Measurements from ENCODE around the gene CEACAM3. TPM values are rescaled to one million over a fixed set of nuclear protein-coding genes. Genes with fewer than 3 reads are reported as not detected.
"Not testable (repeated sequence)": the region's sequence is repeated elsewhere in the genome, so short reads cannot be mapped to it uniquely, and the experiment has no call there.

Gene CEACAM3
- polyA plus RNA-seq, 2 of the 4 experiments (the other 2 are of a cell fraction), result not detected

DNA sequence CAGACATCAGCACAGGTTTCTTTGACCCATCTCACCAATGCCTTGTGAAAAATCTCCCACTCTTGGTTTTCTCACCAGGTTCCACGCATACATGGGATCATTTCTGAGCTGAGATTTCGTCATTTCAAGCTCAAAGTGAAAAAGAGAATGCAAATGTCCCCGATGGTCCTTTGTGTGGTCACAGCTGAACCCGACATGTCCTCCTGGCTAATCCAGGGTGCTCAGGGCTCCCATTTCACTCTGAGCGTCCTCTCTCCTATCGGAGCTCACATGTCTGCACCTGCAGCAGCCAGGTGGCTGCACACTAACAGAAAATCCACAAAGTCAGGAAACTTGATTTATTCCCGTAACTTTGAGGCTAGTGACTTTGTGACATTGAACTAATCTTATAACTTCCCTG lies 9.3 kb upstream of the CEACAM3 start:
- 32% methylated on average over 7 of the region's 7 CpGs for WGBS (ENCODE audit: missing lambda C conversion rate)
- FAIRE-seq (no peak), DNase-seq (ENCODE audit: low read depth in 1 of 2, low spot score in 1 of 2) (no peak), ATAC-seq (no peak)
- no peaks in the 10 kb centered on the region for H3K9me3 ChIP-seq
- peaks cover 5% of the 10 kb centered on the region; the same call in 1 of the 3 replicates for H3K4me1 ChIP-seq
- H3K27ac ChIP-seq, result no peak overlapping the region
- no peak overlapping the region for H3K4me2 ChIP-seq
- TF ChIP-seq EHMT2 (IDR thresholded peaks at IDR 0.05; ENCODE audit: low read depth), result no peak
- TF ChIP-seq, protein P1, sequence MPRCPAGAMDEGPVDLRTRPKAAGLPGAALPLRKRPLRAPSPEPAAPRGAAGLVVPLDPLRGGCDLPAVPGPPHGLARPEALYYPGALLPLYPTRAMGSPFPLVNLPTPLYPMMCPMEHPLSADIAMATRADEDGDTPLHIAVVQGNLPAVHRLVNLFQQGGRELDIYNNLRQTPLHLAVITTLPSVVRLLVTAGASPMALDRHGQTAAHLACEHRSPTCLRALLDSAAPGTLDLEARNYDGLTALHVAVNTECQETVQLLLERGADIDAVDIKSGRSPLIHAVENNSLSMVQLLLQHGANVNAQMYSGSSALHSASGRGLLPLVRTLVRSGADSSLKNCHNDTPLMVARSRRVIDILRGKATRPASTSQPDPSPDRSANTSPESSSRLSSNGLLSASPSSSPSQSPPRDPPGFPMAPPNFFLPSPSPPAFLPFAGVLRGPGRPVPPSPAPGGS (IDR thresholded peaks at IDR 0.05), result no peak
- TF ChIP-seq JUN (IDR thresholded peaks at IDR 0.05), result no peak
- TF ChIP-seq, protein P2, sequence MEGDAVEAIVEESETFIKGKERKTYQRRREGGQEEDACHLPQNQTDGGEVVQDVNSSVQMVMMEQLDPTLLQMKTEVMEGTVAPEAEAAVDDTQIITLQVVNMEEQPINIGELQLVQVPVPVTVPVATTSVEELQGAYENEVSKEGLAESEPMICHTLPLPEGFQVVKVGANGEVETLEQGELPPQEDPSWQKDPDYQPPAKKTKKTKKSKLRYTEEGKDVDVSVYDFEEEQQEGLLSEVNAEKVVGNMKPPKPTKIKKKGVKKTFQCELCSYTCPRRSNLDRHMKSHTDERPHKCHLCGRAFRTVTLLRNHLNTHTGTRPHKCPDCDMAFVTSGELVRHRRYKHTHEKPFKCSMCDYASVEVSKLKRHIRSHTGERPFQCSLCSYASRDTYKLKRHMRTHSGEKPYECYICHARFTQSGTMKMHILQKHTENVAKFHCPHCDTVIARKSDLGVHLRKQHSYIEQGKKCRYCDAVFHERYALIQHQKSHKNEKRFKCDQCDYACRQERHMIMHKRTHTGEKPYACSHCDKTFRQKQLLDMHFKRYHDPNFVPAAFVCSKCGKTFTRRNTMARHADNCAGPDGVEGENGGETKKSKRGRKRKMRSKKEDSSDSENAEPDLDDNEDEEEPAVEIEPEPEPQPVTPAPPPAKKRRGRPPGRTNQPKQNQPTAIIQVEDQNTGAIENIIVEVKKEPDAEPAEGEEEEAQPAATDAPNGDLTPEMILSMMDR (IDR thresholded peaks at IDR 0.05), result no peak
- no peak for TF ChIP-seq EP300 (IDR thresholded peaks at IDR 0.05)
- TF ChIP-seq ZC3H11A (IDR thresholded peaks at IDR 0.05), result no peak
- no peak for TF ChIP-seq EHF (CRISPR knock-in tag; IDR thresholded peaks at IDR 0.05)
- TF ChIP-seq CEBPB (IDR thresholded peaks at IDR 0.05), result no peak
- TF ChIP-seq RCOR1 (IDR thresholded peaks at IDR 0.05; ENCODE audit: low read depth, low read length), result no peak
- no peak for TF ChIP-seq RNF2 (IDR thresholded peaks at IDR 0.05; ENCODE audit: borderline replicate concordance, low read depth)
- no peak for TF ChIP-seq TFCP2L1 (CRISPR knock-in tag; IDR thresholded peaks at IDR 0.05)
- no peak for TF ChIP-seq NR3C1 (IDR thresholded peaks at IDR 0.05)
- TF ChIP-seq HEYL (CRISPR knock-in tag; IDR thresholded peaks at IDR 0.05), result no peak
- TF ChIP-seq NFE2L2 (conservative IDR thresholded peaks at IDR 0.05; ENCODE audit: low read length), result no peak
- no peak for TF ChIP-seq ZNF302 (CRISPR knock-in tag; IDR thresholded peaks at IDR 0.05)
- ChIA-PET CTCF (interaction anchor here (0.7 to 19.2 kb wide), 18 partner anchors 8 to 223 kb away, joined by 3 to 474 read pairs (median 10); partner anchors contain the start of genes CEACAM3 and CEACAM6), POLR2A (no interaction called here)
- H3K4me3 ChIP-seq, result no peak overlapping the region

DNA sequence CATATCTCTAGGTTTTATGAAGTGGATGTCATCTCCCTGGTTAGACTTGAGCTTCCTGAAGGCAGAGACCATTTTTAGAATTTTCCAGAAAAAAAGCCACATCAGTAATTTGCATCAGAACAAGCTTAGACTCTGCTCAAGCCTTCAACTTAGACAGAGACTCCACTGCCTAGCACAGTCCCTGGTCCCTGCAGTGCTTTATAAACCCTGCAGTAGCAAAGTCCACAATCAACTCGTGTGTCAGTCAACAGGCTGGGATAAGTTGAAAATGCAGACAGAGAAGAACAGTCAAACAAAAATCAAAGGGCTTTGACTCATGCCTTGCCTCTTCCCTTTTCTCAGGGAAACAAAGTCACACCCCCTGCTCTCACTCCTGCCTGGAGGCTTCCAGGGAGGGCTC lies 7.9 kb upstream of the CEACAM3 start:
- H3K4me2 ChIP-seq; ATAC-seq; H3K27ac ChIP-seq; H3K9me3 ChIP-seq; POLR2A ChIA-PET; H3K4me3 ChIP-seq; DNase-seq (ENCODE audit: low read depth in 1 of 2, low spot score in 1 of 2): not testable (repeated sequence)
- FAIRE-seq, result peak; percentile 96
- no CpG with 5 or more reads among the region's 1 CpG for WGBS (ENCODE audit: missing lambda C conversion rate)
- CTCF ChIA-PET, result interaction anchor here (0.6 to 10.0 kb wide), 4 partner anchors 31 to 147 kb away, joined by 3 to 196 read pairs (median 83); partner anchors contain the start of gene CEACAM6
- peaks cover 11% of the 10 kb centered on the region; the same call in 1 of the 3 replicates for H3K4me1 ChIP-seq

DNA sequence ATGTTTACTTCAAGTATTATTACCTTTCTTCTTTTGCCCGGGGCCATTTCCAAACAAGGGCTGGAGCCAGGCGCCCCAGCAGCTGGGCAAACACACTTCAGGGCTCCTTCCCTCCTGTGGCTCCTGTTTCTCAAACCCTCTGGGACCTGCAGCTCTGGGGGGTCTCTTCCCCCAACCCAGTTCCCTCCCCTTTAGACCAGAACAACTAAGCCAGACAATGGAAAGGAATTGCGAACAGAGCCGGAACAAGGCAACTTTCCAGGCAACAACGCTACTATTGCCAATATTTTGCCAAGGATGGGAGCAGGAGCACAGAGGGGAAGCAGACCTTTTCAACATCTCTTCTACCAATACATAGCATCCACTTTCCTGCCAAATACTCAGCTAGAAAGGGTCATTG lies 7.3 kb upstream of the CEACAM3 start:
- not testable (repeated sequence) for H3K27ac ChIP-seq; DNase-seq (ENCODE audit: low read depth in 1 of 2, low spot score in 1 of 2); H3K9me3 ChIP-seq; FAIRE-seq; ATAC-seq; H3K4me2 ChIP-seq; H3K4me3 ChIP-seq
- ChIA-PET CTCF (interaction anchor here (0.6 to 10.0 kb wide), 9 partner anchors 11 to 148 kb away, joined by 3 to 196 read pairs (median 4); partner anchors contain the start of gene CEACAM6), POLR2A (interaction anchor here (0.6 kb wide), 1 partner anchor 11 kb away, joined by 3 read pairs; no protein-coding TSS in a partner anchor)
- WGBS (ENCODE audit: missing lambda C conversion rate), result 69% methylated on average over 3 of the region's 5 CpGs
- peaks cover 11% of the 10 kb centered on the region; the same call in 1 of the 3 replicates for H3K4me1 ChIP-seq

DNA sequence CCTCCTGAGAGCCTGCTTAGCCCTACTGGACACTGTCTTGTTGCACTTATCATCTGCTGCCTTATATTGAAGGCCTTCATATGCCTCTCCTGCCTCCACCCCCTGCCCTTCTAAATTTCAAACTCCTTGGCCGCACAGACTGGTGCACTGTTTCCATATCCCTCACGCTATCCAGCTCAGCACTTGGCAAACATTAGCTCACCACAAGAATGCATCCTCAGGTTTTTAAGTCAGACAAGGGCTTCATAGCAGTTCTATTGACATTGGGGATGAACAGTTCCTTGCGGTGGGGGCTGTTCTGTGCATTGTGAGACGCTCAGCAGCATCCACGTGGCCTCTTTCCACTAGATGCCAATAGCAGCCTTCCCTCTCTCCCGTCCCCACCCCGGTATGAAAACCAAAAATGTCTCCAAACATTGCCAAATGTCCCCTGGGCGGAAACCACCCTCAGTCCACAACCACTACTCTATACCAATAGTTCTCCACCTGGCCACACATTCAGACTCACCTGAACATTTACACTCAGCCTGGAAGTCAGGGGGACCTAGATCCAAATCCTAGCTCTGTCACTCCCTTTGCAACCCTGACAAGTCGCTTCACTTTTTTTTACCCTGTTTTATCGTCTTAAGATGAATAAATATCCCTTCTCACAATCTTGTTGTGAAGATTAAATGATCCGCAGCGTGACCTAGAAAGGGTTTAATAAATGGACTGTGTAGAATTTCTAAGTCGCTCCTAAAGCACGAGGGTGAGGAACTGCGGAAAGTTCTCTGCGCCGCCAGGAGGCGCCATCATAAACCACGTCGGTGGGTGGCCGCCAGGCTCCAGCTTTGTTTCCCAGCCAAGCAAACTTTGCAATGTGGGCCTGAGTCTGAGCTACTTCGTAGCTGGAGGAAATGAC lies 3.6 kb upstream of the CEACAM3 start:
- no peak overlapping the region for H3K4me2 ChIP-seq
- ChIA-PET POLR2A (no interaction called here), CTCF (interaction anchor here (0.6 to 19.4 kb wide), 45 partner anchors 11 to 673 kb away, joined by 3 to 428 read pairs (median 4); partner anchors contain the start of genes CEACAM6 and RPS19)
- no peak overlapping the region for H3K4me3 ChIP-seq
- ATAC-seq (peak; percentile 55 to 79), DNase-seq (ENCODE audit: low read depth in 1 of 2, low spot score in 1 of 2) (peak; percentile 81 to 91), FAIRE-seq (peak; percentile 32)
- WGBS (ENCODE audit: missing lambda C conversion rate), result 12% methylated on average over 22 of the region's 22 CpGs
- H3K4me1 ChIP-seq, result 0 out of 3 replicates have a peak, but pooled peaks cover 6% of the 10 kb centered on the region
- H3K27ac ChIP-seq, result no peak overlapping the region
- H3K9me3 ChIP-seq, result no peaks in the 10 kb centered on the region
- TF ChIP-seq, protein P3, sequence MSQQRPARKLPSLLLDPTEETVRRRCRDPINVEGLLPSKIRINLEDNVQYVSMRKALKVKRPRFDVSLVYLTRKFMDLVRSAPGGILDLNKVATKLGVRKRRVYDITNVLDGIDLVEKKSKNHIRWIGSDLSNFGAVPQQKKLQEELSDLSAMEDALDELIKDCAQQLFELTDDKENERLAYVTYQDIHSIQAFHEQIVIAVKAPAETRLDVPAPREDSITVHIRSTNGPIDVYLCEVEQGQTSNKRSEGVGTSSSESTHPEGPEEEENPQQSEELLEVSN (IDR thresholded peaks at IDR 0.05; ENCODE audit: borderline replicate concordance, low read depth), result no peak
- no peak for TF ChIP-seq HOXB5 (CRISPR knock-in tag; IDR thresholded peaks at IDR 0.05)
- TF ChIP-seq ZSCAN20 (CRISPR knock-in tag; IDR thresholded peaks at IDR 0.05), result no peak
- no peak for TF ChIP-seq EHMT2 (IDR thresholded peaks at IDR 0.05; ENCODE audit: low read depth)
- TF ChIP-seq, protein P4, sequence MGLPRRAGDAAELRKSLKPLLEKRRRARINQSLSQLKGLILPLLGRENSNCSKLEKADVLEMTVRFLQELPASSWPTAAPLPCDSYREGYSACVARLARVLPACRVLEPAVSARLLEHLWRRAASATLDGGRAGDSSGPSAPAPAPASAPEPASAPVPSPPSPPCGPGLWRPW (IDR thresholded peaks at IDR 0.05), result no peak
- TF ChIP-seq, protein P5, sequence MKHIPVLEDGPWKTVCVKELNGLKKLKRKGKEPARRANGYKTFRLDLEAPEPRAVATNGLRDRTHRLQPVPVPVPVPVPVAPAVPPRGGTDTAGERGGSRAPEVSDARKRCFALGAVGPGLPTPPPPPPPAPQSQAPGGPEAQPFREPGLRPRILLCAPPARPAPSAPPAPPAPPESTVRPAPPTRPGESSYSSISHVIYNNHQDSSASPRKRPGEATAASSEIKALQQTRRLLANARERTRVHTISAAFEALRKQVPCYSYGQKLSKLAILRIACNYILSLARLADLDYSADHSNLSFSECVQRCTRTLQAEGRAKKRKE (CRISPR knock-in tag; IDR thresholded peaks at IDR 0.05; ENCODE audit: low read depth), result 0 out of 2 replicates have a peak, but pooled peaks have one; percentile 19
- TF ChIP-seq POLR2AphosphoS2 (conservative IDR thresholded peaks at IDR 0.05; ENCODE audit: low read length), result no peak
- TF ChIP-seq HEYL (CRISPR knock-in tag; IDR thresholded peaks at IDR 0.05), result no peak
- no peak for TF ChIP-seq POLR2A (IDR thresholded peaks at IDR 0.05; ENCODE audit: low read length)

Measured in A549 (cell line).